Pons (tissue), 1 donor: ENCODE results near the gene MAN1A1.

ENCODE experiments used
- DNase-seq: peaks from one replicate; pipeline ENCODE4 v3.0.0-alpha.2; 2016; ENCODE audit warnings: low spot score

MAN1A1 gene

GRCh38 chr6:119325559-119326265 is 23.8 kb downstream of the MAN1A1 start:
- no peak for DNase-seq

DNA sequence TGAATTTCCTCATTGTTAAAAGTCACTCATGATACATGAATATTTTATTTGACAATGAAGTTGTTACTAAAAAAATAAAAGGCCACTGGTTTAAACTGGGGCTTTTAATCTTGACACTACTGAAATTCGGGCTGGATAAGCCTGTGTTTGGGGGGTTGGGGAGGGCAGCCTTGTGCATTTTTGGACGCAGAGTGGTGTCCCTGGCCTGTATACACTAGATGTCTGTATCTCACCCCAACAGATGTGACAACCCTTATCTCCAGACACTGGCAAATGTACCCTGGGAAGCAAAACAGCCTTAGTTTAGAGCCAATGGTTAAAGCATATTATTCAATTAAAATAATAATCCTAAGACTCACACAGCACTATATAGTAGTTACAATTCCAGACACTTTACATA is 24.8 kb downstream of the MAN1A1 start:
- no peak for DNase-seq

DNA sequence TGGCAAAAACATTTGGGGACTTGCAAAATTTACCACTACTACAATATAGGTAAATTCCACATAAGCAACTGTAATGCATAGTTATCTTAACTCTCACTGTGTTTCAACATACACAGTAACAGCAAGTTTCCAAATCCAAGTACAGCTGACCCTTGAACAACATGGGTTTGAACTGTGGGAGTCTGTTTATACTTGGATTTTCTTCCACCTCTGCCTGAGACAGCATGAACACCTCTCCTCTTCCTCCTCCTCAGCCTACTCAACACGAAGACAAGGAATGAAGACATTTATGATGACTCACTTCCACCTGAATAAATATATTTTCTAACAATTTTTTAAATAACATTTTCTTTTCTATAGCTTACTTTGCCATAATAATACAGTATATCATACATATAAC is 25.6 kb downstream of the MAN1A1 start:
- DNase-seq: no peak

- DNase-seq: no peak
Measured at GRCh38 chr6:119323478-119323877, 26.1 kb downstream of the MAN1A1 start.

DNA sequence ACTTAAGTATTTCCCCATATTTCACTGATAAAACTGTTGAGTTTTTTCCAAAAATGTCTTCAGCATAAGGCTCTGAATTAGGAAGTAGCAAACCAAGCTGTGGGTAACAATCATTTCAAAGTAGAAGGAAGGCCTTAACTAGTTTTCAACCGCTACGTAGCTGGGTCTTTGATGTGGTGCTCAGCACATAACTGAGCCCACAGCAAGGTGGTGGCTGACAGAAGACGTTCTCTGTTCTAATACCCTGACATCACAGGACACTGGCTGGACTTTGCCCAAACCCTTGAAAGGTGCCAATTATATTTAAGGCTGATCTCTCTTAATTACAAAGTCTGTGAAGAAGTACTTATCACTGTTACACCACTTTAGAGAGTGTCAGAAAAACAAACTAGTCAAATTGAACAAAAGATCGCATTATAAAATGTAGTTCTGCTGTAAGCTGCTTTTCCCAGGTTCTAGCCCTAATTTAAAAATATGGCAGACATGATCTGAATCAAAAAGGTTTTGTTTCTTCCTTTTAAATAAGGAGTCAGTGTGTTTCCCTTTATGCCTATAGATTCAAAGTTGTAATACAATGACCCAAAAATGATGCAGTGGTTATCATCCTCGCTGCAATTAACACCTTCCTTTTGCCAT is 26.7 kb downstream of the MAN1A1 start:
- no peak for DNase-seq

- no peak for DNase-seq
Measured at GRCh38 chr6:119322034-119322433, 27.5 kb downstream of the MAN1A1 start.

DNA sequence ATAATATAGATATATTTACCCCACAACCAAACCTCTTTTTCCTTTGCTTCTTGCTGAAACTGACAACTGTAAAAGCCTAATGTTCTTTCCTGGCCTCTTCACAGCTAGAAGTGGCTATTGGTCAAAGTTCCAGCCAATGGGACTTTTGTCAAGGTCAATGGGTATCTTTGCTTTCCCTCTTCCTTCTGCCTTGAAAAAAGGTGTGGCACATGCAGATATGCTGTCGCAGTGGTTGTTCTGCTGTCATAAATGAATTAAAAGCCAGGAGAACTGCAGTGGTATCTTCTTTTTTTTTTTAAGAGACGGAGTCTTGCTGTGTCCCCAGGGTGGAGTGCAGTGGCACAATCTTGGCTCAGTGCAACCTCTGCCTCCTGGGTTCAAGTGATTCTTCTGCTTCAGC is 29.9 kb downstream of the MAN1A1 start:
- DNase-seq: no peak

- DNase-seq: no peak
Measured at GRCh38 chr6:119318730-119319129, 30.8 kb downstream of the MAN1A1 start.

DNA sequence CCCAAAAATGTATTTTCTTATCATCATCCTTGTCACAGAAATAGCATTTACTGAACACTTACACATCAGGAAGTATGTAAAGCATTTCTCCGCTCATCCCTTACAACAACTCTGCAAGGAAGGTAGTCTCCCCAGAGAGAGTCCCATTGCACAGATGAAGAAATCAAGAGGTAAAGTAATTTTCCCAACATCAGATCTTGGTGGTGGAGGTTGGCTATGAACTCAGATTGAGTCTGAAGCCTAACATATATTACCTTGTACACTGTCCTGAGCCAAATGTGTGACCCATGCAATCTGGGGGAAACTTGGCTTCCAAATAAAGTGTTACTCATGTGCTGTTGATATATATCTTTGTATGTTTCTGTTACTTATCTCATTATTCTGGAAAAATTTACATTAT is 31.4 kb downstream of the MAN1A1 start:
- no peak for DNase-seq

- no peak for DNase-seq
Measured at GRCh38 chr6:119317007-119317406, 32.6 kb downstream of the MAN1A1 start.

DNA sequence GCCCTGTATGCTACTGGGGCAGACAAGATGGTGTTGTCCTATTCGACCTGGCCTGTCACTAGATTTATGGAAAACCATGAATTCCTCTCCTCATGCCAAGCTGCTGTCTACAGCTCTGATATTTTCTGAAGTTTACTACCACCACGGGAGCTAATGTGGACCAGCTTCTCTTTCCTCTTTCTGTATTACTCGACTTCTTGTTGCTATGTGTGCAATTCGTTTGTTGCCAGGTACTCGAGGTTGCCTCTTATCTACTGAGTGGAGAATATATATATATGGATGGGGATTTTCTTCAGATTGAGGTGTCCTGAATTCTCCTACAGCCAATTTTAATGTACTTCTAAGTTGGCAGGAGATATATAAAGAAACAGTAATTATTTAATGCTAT is 34.7 kb downstream of the MAN1A1 start:
- DNase-seq: peak; percentile 43

DNA sequence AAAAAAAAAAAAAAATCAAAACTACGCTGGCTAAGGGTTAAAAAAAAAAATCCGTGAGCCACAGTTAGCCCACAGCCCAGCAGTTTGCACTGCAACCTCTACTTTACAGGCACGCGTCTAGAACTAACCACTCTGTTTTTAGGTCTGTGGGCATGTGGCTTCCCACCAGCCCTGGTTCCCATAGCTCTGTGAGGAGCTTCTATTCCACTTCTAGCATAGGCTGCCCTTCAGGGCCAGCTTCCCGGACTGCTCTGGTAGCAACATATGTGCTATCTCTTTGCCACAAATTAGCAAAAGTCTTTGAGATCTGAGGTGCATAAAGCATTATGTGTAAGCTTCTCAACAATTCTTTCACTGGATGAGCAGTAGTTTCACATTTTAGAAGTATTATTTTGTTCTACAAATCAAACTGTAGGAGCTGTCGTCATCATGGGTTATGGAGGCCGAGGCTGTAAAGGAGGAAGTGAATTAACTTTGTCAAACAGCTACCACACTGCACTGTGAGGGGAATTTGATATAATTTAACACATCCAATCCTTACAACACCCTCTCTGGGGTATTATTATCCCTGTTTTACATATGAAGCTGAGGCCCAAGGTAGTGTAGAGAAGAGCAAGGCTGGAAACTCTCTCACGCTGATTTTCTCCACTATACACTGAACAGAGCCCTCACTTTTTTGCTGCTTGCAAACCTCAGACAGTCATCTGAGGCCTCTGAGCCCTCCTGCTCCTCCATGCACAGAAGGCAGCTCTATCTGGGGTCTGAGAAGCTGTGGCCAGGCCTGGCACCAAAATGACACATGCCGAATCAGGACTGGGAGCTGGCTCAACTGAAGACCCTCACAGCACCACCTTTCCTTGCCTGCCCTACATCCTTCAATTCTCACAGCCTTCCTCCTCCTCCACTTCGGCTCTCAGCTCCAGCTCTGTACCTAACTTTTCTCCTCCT is 35.4 kb downstream of the MAN1A1 start:
- no peak for DNase-seq

DNA sequence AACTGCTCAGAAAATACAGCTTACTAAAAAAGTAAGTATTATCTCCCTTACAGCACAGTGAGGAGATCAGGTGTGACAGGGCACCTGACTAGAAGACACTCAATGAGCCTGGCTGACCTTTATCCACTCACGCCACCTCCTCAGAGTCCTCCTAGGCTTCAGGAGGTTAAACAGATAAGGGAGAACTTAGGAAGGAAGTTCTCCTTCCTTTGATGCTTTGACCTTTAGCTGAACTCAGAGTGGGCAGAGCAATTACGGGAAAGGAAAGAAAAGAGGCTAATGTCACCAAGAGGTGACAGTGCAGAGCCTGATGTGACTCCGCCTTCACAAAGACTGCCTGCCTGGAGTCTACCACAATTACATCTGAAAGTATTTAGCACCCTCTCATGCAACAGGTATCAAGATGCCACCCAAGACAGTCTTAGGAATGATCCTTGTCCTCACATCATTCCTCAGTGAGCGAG is 36.7 kb downstream of the MAN1A1 start:
- DNase-seq: no peak

GRCh38 chr6:119312441-119312840 is 37.1 kb downstream of the MAN1A1 start:
- no peak for DNase-seq

DNA sequence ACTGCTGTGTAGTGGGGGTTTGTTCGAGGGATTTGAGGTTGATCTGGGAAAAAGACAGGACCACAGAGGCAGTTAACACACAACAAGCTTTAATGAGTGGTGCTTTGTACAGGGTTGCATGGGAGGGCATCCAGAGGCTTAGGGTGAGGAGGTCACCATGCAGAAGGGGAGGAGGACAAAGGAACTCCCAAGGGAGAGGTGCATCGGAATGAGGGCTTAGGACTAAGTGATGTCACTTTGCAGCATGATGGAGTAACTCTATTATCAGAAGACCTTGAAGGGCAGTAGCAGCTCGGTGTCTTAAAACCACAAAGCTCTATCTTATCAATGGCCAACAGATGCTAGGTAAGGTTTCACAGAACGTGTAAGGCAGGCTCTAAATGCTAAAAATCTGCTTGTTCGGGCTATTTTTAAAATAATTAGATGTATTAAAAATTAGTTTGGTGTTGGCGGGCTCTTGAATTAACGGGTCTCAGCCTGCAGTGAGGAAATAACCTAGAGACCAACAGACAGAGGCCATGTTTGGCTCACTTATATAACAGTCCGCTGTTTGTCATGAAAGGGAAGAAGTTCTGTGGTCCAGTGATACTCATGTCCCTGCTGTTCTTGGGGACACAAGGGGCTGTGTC is 37.9 kb downstream of the MAN1A1 start:
- DNase-seq: no peak

DNA sequence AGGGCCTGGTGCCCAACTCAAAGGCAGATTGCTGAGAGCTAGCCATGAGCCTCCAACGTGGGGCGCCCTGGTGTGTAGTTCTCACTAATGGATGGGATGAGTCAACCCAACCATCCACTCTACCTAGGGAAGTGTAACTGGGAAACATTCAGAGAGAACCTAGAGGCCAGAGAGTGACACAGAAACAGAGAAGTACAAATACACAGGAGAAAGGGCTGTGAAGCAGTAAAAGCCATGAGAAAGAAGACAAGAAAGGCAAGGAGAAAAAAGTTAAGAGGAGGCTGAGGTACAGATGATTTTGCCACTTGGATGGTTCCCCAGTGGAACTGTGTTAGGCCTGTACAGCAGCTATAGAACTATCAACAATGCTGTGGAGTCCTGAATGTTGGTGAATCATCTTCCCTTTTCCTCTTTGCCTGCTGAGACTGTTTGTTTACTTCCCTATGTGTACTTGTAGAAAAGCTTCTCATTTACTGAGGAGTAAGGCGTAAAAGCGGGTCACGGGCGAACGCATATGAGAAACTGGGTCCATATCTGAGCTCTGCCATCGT is 39.0 kb downstream of the MAN1A1 start:
- peak; percentile 42 for DNase-seq

- no peak for DNase-seq
Measured at GRCh38 chr6:119308991-119309657, 40.4 kb downstream of the MAN1A1 start.

DNA sequence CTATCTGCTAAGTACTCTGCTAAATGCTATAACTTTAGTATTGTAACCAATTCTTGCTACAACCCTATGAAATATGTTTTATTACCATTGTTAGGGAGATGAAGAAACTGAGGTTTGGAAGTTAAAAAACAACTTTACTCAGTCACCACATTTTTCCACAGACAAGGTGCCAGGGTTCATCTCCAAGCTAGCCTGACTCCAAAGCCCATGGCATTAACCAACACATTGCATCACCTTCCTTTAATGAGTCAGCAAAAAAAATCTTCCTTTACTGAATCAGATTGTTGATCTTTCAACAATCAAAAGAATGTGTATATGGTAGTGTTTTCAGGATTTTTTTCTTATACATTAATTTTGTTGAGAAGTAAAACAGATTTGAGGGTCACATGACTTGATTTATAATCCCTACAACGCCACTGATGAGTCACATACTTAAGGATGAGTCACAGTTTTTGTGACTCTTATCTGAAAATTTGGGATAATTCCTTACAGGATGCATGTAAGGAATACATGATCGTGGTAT is 41.5 kb downstream of the MAN1A1 start:
- no peak for DNase-seq

DNA sequence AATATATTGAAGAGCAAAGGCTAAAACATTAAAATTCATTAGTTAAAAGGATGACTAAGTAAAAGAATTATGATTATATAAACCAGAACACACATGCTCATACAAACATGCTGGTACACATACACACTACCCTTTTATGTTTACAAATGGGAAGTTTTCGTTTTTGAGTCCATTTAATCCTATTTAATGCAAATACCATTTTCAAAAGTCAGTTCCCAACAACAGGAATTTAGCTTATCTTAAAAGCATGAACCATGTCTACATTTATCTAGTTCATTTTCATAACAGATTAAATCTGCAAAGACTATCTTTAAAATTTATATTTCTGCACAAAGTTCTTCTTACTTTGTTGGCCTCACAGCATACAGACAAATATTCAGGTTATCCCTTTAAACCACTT is 42.5 kb downstream of the MAN1A1 start:
- DNase-seq: no peak

DNA sequence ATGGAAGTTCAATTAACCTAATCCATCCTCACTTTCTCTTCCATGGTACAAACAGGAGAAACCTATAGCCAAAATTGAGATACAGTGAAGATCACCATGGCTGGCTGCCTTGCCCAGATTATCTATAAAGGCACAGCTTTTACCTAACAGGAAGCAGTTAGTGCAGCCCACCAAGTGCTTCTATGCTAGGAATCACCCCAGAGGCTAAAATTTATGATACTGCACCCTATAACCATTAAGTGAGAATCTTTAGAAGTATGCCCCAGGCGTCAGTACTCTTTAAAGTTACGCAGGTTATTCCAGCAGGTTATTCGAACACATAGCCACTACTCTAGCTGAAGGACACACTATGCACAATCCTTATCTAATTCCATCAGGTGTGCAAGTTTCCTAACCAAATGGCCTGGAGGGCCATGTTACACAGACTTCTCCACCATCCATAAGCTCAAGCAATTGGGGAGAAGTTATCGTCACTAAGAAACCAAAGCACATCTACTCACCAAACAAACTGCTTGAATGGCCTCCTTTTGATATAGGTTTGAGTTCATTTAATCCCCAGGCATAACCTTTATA is 43.1 kb downstream of the MAN1A1 start:
- no peak for DNase-seq
